ENCODE measurements around the gene RALGDS.

RALGDS gene

DNA sequence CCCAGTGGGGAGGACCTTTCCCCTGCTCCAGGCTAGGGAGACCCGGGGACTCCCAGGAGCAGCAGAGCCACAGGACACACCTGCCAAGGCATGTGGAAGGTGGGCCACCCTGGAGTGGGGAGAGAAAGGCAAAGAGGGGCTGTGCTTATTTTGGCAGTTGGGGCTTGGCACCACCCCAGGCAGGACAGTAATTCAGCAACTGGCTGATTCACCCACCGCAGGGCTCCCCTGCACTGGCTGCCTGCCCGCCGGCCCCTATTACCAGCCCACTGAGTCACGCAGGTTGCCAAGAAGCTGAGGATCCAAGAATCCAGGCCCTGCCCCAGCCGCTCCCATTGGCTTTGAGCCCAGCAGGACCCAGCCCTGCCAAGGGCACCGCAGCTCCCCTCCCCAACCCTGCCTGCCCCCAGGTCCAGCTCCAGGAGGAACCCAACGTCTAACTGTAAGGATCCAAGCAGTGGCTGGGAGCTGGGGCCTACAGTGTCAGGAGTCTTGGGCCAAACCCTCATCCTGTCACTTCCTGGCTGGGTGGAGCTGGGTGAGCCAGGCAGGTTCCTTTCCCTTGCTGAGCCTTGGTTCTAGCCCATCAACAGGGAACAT, 14.2 kb upstream of the RALGDS start:
- no peak for TF ChIP-seq ZFX (IDR thresholded peaks at IDR 0.05)
- TF ChIP-seq, protein P1, sequence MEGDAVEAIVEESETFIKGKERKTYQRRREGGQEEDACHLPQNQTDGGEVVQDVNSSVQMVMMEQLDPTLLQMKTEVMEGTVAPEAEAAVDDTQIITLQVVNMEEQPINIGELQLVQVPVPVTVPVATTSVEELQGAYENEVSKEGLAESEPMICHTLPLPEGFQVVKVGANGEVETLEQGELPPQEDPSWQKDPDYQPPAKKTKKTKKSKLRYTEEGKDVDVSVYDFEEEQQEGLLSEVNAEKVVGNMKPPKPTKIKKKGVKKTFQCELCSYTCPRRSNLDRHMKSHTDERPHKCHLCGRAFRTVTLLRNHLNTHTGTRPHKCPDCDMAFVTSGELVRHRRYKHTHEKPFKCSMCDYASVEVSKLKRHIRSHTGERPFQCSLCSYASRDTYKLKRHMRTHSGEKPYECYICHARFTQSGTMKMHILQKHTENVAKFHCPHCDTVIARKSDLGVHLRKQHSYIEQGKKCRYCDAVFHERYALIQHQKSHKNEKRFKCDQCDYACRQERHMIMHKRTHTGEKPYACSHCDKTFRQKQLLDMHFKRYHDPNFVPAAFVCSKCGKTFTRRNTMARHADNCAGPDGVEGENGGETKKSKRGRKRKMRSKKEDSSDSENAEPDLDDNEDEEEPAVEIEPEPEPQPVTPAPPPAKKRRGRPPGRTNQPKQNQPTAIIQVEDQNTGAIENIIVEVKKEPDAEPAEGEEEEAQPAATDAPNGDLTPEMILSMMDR (conservative IDR thresholded peaks at IDR 0.05) = no peak
- peak overlapping the region; percentile 59 for H3K27ac ChIP-seq

DNA sequence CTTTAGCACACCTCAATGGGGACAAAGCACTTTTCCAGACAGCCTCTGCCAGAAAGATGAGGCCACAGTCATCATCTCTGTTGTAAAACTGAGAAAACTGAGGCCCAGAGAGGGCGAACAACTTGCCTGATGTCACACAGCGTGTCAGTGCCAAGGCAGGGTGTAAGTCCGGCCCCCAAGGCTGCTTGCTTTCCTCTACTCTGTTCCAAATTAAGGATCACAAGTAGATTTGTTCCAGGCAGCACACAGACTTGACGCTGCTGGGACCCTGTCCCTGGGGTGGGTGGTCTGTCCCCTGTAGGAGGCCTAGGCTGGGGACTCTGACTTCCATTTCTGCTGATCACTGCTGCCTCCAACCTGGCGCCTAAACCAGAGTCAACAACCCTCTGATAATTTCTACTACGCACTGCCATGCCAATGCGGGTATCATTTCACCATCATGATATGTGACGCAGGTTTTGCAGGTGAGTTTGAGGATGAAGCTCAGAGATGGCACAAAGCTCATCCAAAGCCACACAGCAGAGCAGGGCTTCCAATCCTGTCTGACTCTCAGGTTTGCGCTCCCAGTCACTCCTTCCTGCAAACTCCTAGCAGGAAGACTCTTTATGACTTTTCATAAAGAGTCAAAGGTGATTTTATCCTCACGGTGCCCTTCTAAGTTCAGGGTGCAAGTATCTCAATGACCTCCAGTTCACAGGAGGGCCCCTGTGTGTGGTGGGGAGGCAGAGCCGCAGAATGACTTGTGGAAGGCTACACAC, 13.5 kb upstream of the RALGDS start:
- TF ChIP-seq, protein P1 (conservative IDR thresholded peaks at IDR 0.05) = no peak
- TF ChIP-seq ZFX (IDR thresholded peaks at IDR 0.05) = no peak
- peak overlapping the region; percentile 59 for H3K27ac ChIP-seq

DNA sequence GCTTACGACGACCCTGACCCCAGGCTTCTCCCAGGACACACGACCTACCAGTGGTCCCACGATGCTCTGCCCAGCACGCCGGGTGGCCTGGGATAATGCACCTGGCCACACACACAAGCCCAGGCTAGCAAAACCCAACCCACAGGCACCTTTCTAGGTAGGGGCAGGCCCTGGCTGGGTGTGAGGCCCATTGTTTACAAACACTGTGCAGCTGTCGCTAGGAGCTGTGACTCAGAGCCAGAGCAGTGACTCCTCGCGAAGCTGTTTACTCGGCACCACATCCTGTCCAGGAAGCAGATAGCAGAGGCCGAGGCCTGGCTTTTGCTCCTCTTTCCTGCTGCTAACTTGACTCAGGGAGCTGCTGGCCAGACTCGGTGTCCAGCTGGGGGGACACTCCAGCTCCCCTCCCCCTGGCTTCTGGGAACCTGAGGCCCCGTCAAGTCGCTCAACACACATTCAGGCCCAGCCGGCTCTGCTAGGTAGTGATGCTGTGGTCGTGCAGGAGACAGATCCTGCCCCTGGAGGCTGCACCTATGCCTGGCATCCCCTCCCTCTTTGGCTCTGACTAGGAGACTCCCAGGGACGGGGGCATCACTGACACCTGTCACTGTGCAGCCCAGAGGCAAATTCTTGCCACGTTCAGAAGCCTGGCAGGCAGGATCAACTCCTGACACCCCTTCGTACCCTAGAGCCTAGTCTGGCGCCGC, 12.8 kb upstream of the RALGDS start:
- TF ChIP-seq ZFX (IDR thresholded peaks at IDR 0.05) = no peak
- TF ChIP-seq, protein P1 (conservative IDR thresholded peaks at IDR 0.05) = no peak
- peak overlapping the region; percentile 59 for H3K27ac ChIP-seq

DNA sequence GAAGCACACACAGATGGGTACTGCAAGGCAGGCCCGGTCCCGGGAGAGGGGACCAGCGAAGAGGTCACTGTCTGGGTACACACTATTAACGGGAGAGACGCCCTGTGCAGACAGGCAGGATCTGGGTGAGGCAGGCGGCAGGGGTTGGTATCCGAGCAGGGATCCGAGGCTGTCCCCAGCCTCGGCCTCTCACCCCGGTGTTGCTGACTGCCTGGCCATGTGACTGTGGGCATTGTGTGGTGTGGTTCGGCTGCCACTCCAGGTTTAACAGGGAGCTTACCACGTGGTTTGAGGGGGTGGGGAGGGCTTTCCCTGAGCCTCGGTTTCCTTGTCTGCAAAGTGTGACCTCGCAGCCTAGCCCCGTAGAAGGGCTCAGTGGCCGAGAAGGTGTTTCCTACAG, 11.1 kb upstream of the RALGDS start:
- no peak for TF ChIP-seq ZFX (IDR thresholded peaks at IDR 0.05)
- TF ChIP-seq, protein P1 (conservative IDR thresholded peaks at IDR 0.05) = no peak
- no peak overlapping the region for H3K27ac ChIP-seq

DNA sequence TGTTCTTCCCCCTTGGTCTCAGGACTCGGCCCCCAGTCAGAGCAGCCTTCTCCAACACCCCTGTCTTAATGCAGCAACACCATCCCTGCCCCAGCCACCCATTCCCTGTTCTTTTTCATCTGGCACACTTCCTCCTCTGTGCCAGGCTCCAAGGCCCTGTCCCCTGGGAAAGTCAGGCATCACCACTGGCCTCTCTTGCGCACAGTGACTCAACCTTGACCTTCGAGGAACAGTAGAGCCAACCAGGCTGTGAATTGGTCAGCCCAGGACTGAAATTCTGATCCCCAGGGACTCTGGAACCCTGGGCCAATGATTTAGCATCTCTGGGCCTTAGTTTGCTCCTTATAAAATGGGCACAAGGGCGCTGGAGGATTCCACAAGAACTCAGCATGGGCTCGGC, 10.5 kb upstream of the RALGDS start:
- no peak overlapping the region for H3K27ac ChIP-seq
- TF ChIP-seq, protein P1 (conservative IDR thresholded peaks at IDR 0.05) = no peak
- no peak for TF ChIP-seq ZFX (IDR thresholded peaks at IDR 0.05)

DNA sequence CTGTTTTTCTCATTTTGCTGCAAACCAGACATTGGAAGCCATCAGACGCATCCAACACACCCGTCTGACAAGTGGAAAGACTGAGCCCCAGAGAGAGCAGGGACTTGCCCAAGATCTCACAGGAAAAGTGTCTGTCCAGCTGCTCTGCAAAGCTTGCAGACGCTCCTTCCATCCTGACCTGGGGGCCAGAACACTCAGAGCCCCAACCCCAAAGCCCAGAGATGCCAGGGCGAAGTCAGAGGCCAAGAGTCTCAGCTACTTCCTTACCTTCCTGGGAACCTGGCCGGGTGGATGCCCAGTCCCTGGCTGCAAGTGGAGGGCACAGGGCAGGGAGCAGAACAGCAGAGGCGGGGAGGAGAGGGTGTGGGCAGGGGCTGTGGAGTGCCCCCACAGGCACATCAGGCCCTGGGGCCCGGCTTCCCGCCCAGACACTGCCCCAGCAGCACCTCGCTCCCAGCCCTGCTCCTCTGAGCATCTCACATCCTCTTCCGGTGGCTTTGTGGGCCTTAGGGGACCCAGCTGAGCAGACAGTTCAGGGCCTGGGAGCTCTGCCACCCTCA, 9.7 kb upstream of the RALGDS start:
- TF ChIP-seq ZFX (IDR thresholded peaks at IDR 0.05) = no peak
- TF ChIP-seq, protein P1 (conservative IDR thresholded peaks at IDR 0.05) = no peak

More for the DNA sequence above, 9.7 kb upstream of the RALGDS start:
- H3K27ac ChIP-seq = no peak overlapping the region

Data from C4-2B (cell line).